Thyroid gland (tissue), 4 donors: ENCODE results near the gene KRTAP10-1. TPM values are rescaled to one million over a fixed set of nuclear protein-coding genes. Genes with fewer than 3 reads are reported as not detected.

Source experiments
- DNase-seq, 2 donors: peaks; one replicate each; pipeline ENCODE4 v3.0.0-alpha.2; 2019
- H3K27ac ChIP-seq, 3 donors: fragments of 200-600 bp; sonication (generic); 1 replicate in 2 of 3; 2 replicates in 1 of 3; pipeline ENCODE4 v1.5.1; 2016 to 2019; ENCODE audit warnings: mild to moderate bottlenecking in 1 of 3, moderate library complexity in 1 of 3
- H3K27me3 ChIP-seq: fragments of 200-600 bp; sonication (generic); one replicate; pipeline ENCODE4 v1.5.1; 2019
- H3K36me3 ChIP-seq, 2 donors: fragments of 200-600 bp; sonication (generic); one replicate each; pipeline ENCODE4 v1.5.1; 2016 to 2019
- H3K4me1 ChIP-seq, 2 donors: fragments of 200-600 bp; sonication (generic); one replicate each; pipeline ENCODE4 v1.5.1; 2017 to 2019
- H3K4me3 ChIP-seq, 3 donors: fragments of 200-600 bp; sonication (generic); replicated peaks in 1 of 3; 1 replicate in 2 of 3; 2 replicates in 1 of 3; pipeline ENCODE4 v1.5.1; 2016; ENCODE audit warnings: mild to moderate bottlenecking in 1 of 3
- H3K9me3 ChIP-seq: fragments of 200-600 bp; sonication (generic); one replicate; pipeline ENCODE4 v1.5.1; 2017
- CTCF ChIP-seq, 6 experiments: fragments of 200-600 bp in 3 of 6; fragments of 450-650 bp in 3 of 6; sonication (generic) in 3 of 6; IDR thresholded peaks; one replicate each; pipeline ENCODE4 v1.5.1; 2016 to 2019; ENCODE audit warnings: antibody characterized with exemption in 6 of 6, mild to moderate bottlenecking in 2 of 6, inconsistent platforms in 1 of 6, moderate library complexity in 1 of 6
- POLR2A ChIP-seq, 2 donors: fragments of 450-650 bp; IDR thresholded peaks; one replicate each; pipeline ENCODE4 v1.6.1; 2017; ENCODE audit warnings: antibody characterized with exemption in 2 of 2, mild to moderate bottlenecking in 2 of 2, moderate library complexity in 1 of 2
- WGBS, 2 donors: methylation state at CpG; one replicate each; pipeline ENCODE4 v1.1.5; 2017; 5-methylcytosine and 5-hydroxymethylcytosine counted together
- intact Hi-C: fragments of 100-400 bp; cut with DNase I; formaldehyde crosslinking; loops from one replicate; pipeline ENCODE4 v1.15.1; 2023
- total RNA-seq, 4 donors: library from RNA; depleted of rRNA; stranded (reverse); fragments of >200 nt; gene quantifications; one replicate each; pipeline ENCODE4 v1.2.3, GENCODE V29; 2016

The KRTAP10-1 gene
- total RNA-seq, 4 donors from 2014 or later: not detected

- H3K4me3 ChIP-seq: no peak overlapping the region
- H3K9me3 ChIP-seq: no peaks in the 10 kb centered on the region
- no peak for DNase-seq
- H3K36me3 ChIP-seq: no peaks in the 10 kb centered on the region
- WGBS, 2 donors: 90 to 93% methylated on average over 27 of the region's 27 CpGs
- no peak for TF ChIP-seq CTCF (IDR thresholded peaks at IDR 0.05)
- TF ChIP-seq POLR2A (IDR thresholded peaks at IDR 0.05): no peak
- intact Hi-C loops: no loop called here
- peaks cover 14 to 18% of the 10 kb centered on the region in 2 donors for H3K4me1 ChIP-seq
- no peaks in the 10 kb centered on the region for H3K27me3 ChIP-seq
- no peak overlapping the region for H3K27ac ChIP-seq
These were observed 37.6 kb downstream of the KRTAP10-1 start for GRCh38 chr21:44502171-44502958.

- intact Hi-C loops: no loop called here
- Histone ChIP-seq H3K36me3 (no peaks in the 10 kb centered on the region), H3K27ac (no peak overlapping the region), H3K4me1 (peaks cover 27 to 32% of the 10 kb centered on the region in 2 donors), H3K9me3 (no peaks in the 10 kb centered on the region), H3K4me3 (no peak overlapping the region), H3K27me3 (no peaks in the 10 kb centered on the region)
- TF ChIP-seq CTCF (IDR thresholded peaks at IDR 0.05) (no peak), POLR2A (IDR thresholded peaks at IDR 0.05) (no peak)
- WGBS, 2 donors: 91% methylated on average over 17 to 19 of the region's 19 CpGs
- DNase-seq: no peak
These were observed 39.9 kb downstream of the KRTAP10-1 start for GRCh38 chr21:44500111-44500510.

- intact Hi-C loops: no loop called here
- Histone ChIP-seq H3K9me3 (no peaks in the 10 kb centered on the region), H3K4me3 (no peak overlapping the region), H3K36me3 (no peaks in the 10 kb centered on the region), H3K4me1 (peaks cover 27 to 32% of the 10 kb centered on the region in 2 donors), H3K27me3 (no peaks in the 10 kb centered on the region), H3K27ac (no peak overlapping the region)
- DNase-seq: no peak
- TF ChIP-seq POLR2A (IDR thresholded peaks at IDR 0.05) (no peak), CTCF (IDR thresholded peaks at IDR 0.05) (no peak)
- 83 to 94% methylated on average over 11 to 13 of the region's 23 CpGs for WGBS, 2 donors
These were observed 40.4 kb downstream of the KRTAP10-1 start for GRCh38 chr21:44499631-44500030.

GRCh38 chr21:44499211-44499560 is 40.8 kb downstream of the KRTAP10-1 start:
- Histone ChIP-seq H3K27ac (no peak overlapping the region), H3K9me3 (no peaks in the 10 kb centered on the region), H3K36me3 (no peaks in the 10 kb centered on the region), H3K4me1 (peaks cover 27 to 32% of the 10 kb centered on the region in 2 donors), H3K27me3 (no peaks in the 10 kb centered on the region), H3K4me3 (no peak overlapping the region)
- intact Hi-C loops: no loop called here
- no peak for DNase-seq
- WGBS, 2 donors: 76 to 89% methylated on average over 18 of the region's 18 CpGs
- no peak for TF ChIP-seq CTCF (IDR thresholded peaks at IDR 0.05)
- TF ChIP-seq POLR2A (IDR thresholded peaks at IDR 0.05): no peak
